Measurements from ENCODE around the gene MRPL43. TPM values are rescaled to one million over a fixed set of nuclear protein-coding genes. Genes with fewer than 3 reads are reported as not detected.

The MRPL43 gene
- total and polyA plus RNA-seq, 9 of the 15 experiments (the other 6 are each of a cell fraction or from before 2014, with no cell fraction given) = 15.1 to 63.7 (median 37.2) TPM

GRCh38 chr10:100986952-100987684 lies at the start of gene MRPL43, which contains the start of gene TWNK (continued):
- TF ChIP-seq PURB (CRISPR knock-in tag; IDR thresholded peaks at IDR 0.05; ENCODE audit: low read depth) (no peak), PHF20 (IDR thresholded peaks at IDR 0.05; ENCODE audit: partially characterized antibody) (peak; percentile 91), ZBTB49 (CRISPR knock-in tag; IDR thresholded peaks at IDR 0.05; ENCODE audit: borderline replicate concordance) (no peak), FOXK2 (conservative IDR thresholded peaks at IDR 0.05 in 1 of 2, IDR thresholded peaks at IDR 0.05 in 1 of 2; ENCODE audit: low read depth in 2 of 2) (peak; percentile 91), C11orf30 (IDR thresholded peaks at IDR 0.05; ENCODE audit: low read depth) (peak; percentile 86), TCF3 (CRISPR knock-in tag; IDR thresholded peaks at IDR 0.05) (no peak), ZNF431 (CRISPR knock-in tag; IDR thresholded peaks at IDR 0.05) (no peak), NCOA2 (IDR thresholded peaks at IDR 0.05; ENCODE audit: partially characterized antibody in 2 of 2) (no peak), CAMTA2 (CRISPR knock-in tag; conservative IDR thresholded peaks at IDR 0.05) (no peak), ATF7 (IDR thresholded peaks at IDR 0.05) (peak; percentile 27; the same call in 1 of the 2 replicates), SMARCC2 (IDR thresholded peaks at IDR 0.05; ENCODE audit: low read depth) (no peak), SNRNP70 (optimal IDR thresholded peaks at IDR 0.05; ENCODE audit: low read depth, low read length) (no peak), PYGO2 (tag; IDR thresholded peaks at IDR 0.05) (no peak), ZNF174 (CRISPR knock-in tag; IDR thresholded peaks at IDR 0.05) (no peak), POLR2H (tag; IDR thresholded peaks at IDR 0.05; ENCODE audit: low read depth) (no peak), DMBX1 (CRISPR knock-in tag; IDR thresholded peaks at IDR 0.05; ENCODE audit: borderline replicate concordance) (no peak), ZNF212 (CRISPR knock-in tag; IDR thresholded peaks at IDR 0.05) (no peak), MLLT1 (IDR thresholded peaks at IDR 0.05) (no peak), SMAD1 (IDR thresholded peaks at IDR 0.05; ENCODE audit: low read depth, low read length, partially characterized antibody) (no peak), EP400 (IDR thresholded peaks at IDR 0.05) (peak; percentile 99), JUN (IDR thresholded peaks at IDR 0.05; ENCODE audit: borderline replicate concordance, low read depth, low read length) (no peak), JUN (CRISPR knock-in tag; IDR thresholded peaks at IDR 0.05; ENCODE audit: borderline replicate concordance) (no peak), FOXJ2 (tag; IDR thresholded peaks at IDR 0.05) (no peak), CC2D1A (IDR thresholded peaks at IDR 0.05) (no peak), HNRNPH1 (optimal IDR thresholded peaks at IDR 0.05; ENCODE audit: low read depth, low read length) (no peak), NFYB (IDR thresholded peaks at IDR 0.05; ENCODE audit: extremely low read depth, insufficient read length) (no peak), CTBP1 (IDR thresholded peaks at IDR 0.05; ENCODE audit: borderline replicate concordance) (no peak), ZNF24 (IDR thresholded peaks at IDR 0.05) (no peak), ZNF644 (tag; IDR thresholded peaks at IDR 0.05; ENCODE audit: low read depth) (no peak)
